SK-N-MC (cell line): ENCODE results near the gene TCTN1.

ENCODE experiments used
- EZH2 ChIP-seq: fragments of 200-600 bp; sonication (generic); IDR thresholded peaks from one replicate; pipeline ENCODE4 v1.6.1; 2017; ENCODE audit warnings: antibody characterized with exemption
- POLR2AphosphoS5 ChIP-seq: IDR thresholded peaks from 2 replicates; pipeline ENCODE4 v1.6.1; 2012; ENCODE audit warnings: mild to moderate bottlenecking, low read depth, low read length, borderline replicate concordance

GRCh38 chr12:110582276-110583136, 31.4 kb upstream of the TCTN1 start:
- TF ChIP-seq EZH2 (no peak), POLR2AphosphoS5 (no peak)
